Measurements from ENCODE around the gene NUDT8.

GRCh38 chr11:67664213-67664585, 34.5 kb upstream of the NUDT8 start:
- TF ChIP-seq CTCF (IDR thresholded peaks at IDR 0.05) (no peak), POLR2A (IDR thresholded peaks at IDR 0.05; ENCODE audit: low read depth) (no peak), EP300 (IDR thresholded peaks at IDR 0.05) (no peak), POLR2AphosphoS5 (IDR thresholded peaks at IDR 0.05) (no peak)

All from esophagus muscularis mucosa (tissue), 4 donors.